Osteocyte (in vitro differentiated cells): Measurements from ENCODE around the gene STAG3. TPM values are rescaled to one million over a fixed set of nuclear protein-coding genes. Genes with fewer than 3 reads are reported as not detected.
"Not testable (repeated sequence)": the region's sequence is repeated elsewhere in the genome, so short reads cannot be mapped to it uniquely, and the experiment has no call there.

ENCODE experiments used
- DNase-seq: peaks from one replicate; pipeline ENCODE4 v3.0.0; 2021; ENCODE audit warnings: mixed read lengths; ENCODE audit not compliant: unreplicated experiment; ENCODE audit errors: extremely low spot score
- H3K27ac Mint-ChIP-seq: one replicate; pipeline ENCODE4 v1.8.0; 2021; ENCODE audit warnings: mild to moderate bottlenecking, mixed read lengths; ENCODE audit not compliant: unreplicated experiment
- H3K27me3 Mint-ChIP-seq: one replicate; pipeline ENCODE4 v1.8.0; 2021; ENCODE audit warnings: mixed read lengths; ENCODE audit not compliant: unreplicated experiment
- H3K36me3 Mint-ChIP-seq: one replicate; pipeline ENCODE4 v1.8.0; 2021; ENCODE audit warnings: mixed read lengths; ENCODE audit not compliant: unreplicated experiment
- H3K4me1 Mint-ChIP-seq: one replicate; pipeline ENCODE4 v1.8.0; 2021; ENCODE audit warnings: mixed read lengths; ENCODE audit not compliant: unreplicated experiment
- H3K4me3 Mint-ChIP-seq: one replicate; pipeline ENCODE4 v1.8.0; 2021; ENCODE audit warnings: mild to moderate bottlenecking, moderate library complexity, mixed read lengths; ENCODE audit not compliant: unreplicated experiment
- H3K9me3 Mint-ChIP-seq: one replicate; pipeline ENCODE4 v1.8.0; 2021; ENCODE audit warnings: mixed read lengths; ENCODE audit not compliant: unreplicated experiment
- total RNA-seq: library from RNA; stranded (reverse); gene quantifications from 2 replicates; pipeline ENCODE4 v1.2.1, GENCODE V29; 2021
- TF ChIP-seq, protein P1 (sequence below): fragments of 200-600 bp; sonication (generic); IDR thresholded peaks from 2 replicates; pipeline ENCODE4 v1.5.0; 2021; ENCODE audit warnings: antibody characterized with exemption, mild to moderate bottlenecking, moderate library complexity

STAG3 gene
- total RNA-seq, 1 donor from 2014 or later, result 1.5 TPM

DNA sequence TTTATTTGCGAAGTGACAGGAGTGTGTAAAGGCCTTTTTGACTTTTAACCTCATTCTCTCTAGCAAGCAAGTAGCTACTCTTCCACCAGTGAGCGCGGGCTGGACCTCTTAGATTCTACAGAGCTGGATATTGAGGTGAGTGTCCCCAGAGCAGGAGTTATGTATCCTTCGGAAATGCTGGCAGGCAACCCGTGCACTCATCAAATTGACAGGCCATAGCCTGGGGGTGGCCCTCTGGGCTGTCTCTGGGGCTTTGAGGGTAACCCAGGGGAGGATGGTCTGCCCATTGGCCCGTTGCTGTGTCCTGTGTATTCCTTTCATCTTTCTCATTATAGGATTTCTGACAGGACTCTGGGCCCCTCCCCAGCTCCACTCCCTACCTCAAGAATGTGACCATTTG lies 36.0 kb downstream of the STAG3 start:
- Mint-ChIP-seq H3K4me1 (peaks cover 6% of the 10 kb centered on the region), H3K36me3 (peaks cover 4% of the 10 kb centered on the region), H3K9me3 (no peaks in the 10 kb centered on the region), H3K4me3 (no peak overlapping the region), H3K27ac (no peak overlapping the region), H3K27me3 (peaks cover 30% of the 10 kb centered on the region)
- TF ChIP-seq, protein P1, sequence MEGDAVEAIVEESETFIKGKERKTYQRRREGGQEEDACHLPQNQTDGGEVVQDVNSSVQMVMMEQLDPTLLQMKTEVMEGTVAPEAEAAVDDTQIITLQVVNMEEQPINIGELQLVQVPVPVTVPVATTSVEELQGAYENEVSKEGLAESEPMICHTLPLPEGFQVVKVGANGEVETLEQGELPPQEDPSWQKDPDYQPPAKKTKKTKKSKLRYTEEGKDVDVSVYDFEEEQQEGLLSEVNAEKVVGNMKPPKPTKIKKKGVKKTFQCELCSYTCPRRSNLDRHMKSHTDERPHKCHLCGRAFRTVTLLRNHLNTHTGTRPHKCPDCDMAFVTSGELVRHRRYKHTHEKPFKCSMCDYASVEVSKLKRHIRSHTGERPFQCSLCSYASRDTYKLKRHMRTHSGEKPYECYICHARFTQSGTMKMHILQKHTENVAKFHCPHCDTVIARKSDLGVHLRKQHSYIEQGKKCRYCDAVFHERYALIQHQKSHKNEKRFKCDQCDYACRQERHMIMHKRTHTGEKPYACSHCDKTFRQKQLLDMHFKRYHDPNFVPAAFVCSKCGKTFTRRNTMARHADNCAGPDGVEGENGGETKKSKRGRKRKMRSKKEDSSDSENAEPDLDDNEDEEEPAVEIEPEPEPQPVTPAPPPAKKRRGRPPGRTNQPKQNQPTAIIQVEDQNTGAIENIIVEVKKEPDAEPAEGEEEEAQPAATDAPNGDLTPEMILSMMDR, result no peak
- no peak for DNase-seq

DNA sequence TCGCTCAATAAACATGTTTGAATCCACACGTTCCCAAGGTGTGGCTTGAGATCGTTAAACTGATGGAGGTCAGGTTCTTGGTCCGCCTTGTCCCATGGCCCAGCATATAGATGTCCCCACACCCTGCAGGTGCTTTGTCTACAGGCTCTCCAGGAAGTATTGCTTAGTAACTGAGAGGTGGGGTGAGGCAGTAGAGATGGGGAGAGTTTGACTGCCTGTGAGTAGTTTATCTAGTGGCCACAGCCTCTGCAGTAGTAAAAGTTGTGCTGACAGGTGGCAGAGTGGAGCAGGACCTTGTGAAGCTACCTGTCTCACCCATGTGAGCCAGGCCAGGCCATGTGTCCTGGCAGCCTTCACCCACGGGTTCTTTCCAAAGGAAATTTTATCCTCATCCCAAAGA lies 36.6 kb downstream of the STAG3 start:
- not testable (repeated sequence) for H3K4me3 Mint-ChIP-seq, H3K27ac Mint-ChIP-seq, DNase-seq, H3K9me3 Mint-ChIP-seq, H3K4me1 Mint-ChIP-seq, H3K36me3 Mint-ChIP-seq
- H3K27me3 Mint-ChIP-seq, result peaks cover 23% of the 10 kb centered on the region

DNA sequence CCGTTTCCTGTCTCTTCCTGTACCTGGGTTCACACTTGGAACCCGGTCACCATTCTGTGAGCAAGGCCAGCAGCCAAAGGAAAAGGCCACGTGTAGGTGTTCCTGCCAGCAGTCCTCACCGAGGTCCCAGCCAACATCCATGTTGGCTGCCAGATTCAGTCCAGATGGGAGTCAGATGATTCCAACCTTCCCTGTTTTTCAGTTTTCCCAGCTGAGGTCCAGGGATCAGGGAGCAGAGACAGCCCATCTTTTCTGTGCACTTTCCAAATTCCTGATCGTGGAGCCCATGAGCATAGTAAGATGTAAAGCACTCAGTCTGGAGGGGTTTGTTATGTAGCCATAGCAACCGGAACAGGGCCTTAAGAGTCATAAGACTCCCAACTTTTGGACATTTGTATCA lies 38.2 kb downstream of the STAG3 start:
- H3K9me3 Mint-ChIP-seq, result no peaks in the 10 kb centered on the region
- H3K4me1 Mint-ChIP-seq, result peaks cover 6% of the 10 kb centered on the region
- no peak for DNase-seq
- peaks cover 6% of the 10 kb centered on the region for H3K36me3 Mint-ChIP-seq
- peaks cover 11% of the 10 kb centered on the region for H3K27me3 Mint-ChIP-seq
- TF ChIP-seq, protein P1, result no peak
- no peak overlapping the region for H3K4me3 Mint-ChIP-seq
- H3K27ac Mint-ChIP-seq, result no peak overlapping the region

DNA sequence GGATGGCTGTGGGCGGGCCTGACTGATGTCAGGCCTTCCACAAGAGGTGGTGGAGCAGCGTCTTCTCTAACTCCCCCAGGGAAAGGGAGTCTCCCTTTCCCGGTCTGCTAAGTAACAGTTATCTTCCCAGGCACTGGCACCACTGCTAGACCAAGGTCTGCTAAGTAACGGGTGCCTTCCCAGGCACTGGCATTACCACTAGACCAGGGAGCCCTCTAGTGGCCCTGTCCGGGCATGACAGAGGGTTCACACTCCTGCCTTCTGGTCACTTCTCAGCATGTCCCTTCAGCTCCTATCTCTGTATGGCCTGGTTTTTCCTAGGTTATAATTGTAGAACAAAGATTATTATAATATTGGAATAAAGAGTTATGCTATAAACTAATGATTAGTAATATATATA lies 40.2 kb downstream of the STAG3 start:
- TF ChIP-seq, protein P1, result peak; percentile 60
- DNase-seq, result peak; percentile 94
- H3K36me3 Mint-ChIP-seq, H3K9me3 Mint-ChIP-seq, H3K4me1 Mint-ChIP-seq, H3K27ac Mint-ChIP-seq, H3K27me3 Mint-ChIP-seq, H3K4me3 Mint-ChIP-seq: not testable (repeated sequence)

DNA sequence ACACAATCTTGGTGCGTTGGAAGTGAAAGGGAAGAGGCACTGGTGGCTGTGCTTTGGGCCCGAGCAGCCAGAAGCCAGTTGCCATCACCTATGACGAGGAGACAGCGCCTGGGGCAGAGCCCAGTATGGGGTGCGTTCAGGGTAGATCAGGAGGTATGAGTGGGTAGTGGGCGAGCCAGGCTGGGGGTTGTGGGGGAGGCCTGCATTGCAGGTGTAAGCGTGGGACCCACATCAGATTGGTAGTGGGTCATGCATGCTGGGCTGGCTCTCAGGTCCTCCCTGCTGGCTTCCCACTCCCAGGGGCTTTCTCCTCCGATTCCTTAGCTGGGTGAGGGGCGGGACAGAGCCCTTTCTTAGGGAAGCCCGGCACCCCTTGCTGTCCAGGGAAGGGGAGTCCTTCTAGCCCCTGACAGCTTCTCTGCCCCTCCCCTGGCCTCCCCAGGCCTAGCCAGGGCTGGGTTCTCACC lies 41.6 kb downstream of the STAG3 start:
- Mint-ChIP-seq H3K36me3 (peaks cover 7% of the 10 kb centered on the region), H3K4me3 (no peak overlapping the region), H3K27ac (no peak overlapping the region), H3K4me1 (peaks cover 6% of the 10 kb centered on the region), H3K9me3 (no peaks in the 10 kb centered on the region), H3K27me3 (peaks cover 4% of the 10 kb centered on the region)
- DNase-seq, result no peak
- TF ChIP-seq, protein P1, result no peak

DNA sequence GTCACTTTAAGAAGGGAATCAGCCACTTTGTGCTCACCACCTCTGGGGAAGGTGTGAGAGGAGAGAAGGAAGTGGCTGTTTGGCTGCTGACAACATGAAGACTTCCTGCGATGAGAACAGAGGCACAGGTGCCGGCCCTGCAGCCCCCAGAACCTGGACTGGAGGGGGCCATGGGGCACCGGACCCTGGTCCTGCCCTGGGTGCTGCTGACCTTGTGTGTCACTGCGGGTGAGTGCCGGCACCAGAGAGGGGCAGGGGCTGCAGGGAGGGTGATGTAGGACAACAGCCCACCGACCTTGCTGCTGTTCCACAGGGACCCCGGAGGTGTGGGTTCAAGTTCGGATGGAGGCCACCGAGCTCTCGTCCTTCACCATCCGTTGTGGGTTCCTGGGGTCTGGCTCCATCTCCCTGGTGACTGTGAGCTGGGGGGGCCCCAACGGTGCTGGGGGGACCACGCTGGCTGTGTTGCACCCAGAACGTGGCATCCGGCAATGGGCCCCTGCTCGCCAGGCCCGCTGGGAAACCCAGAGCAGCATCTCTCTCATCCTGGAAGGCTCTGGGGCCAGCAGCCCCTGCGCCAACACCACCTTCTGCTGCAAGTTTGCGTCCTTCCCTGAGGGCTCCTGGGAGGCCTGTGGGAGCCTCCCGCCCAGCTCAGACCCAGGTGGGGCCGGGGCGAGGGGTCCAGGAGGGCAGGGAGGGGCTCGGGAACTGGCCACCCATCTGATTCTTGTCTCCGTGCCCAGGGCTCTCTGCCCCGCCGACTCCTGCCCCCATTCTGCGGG lies 42.3 kb downstream of the STAG3 start, which contains the start of gene PVRIG:
TSS of gene PVRIG (plus strand) at position 149 of the 785 bp plus-strand sequence. CDS start at position 171, 22 bp downstream.
- not testable (repeated sequence) for H3K4me1 Mint-ChIP-seq, DNase-seq, H3K9me3 Mint-ChIP-seq, H3K36me3 Mint-ChIP-seq, H3K27me3 Mint-ChIP-seq, H3K27ac Mint-ChIP-seq, H3K4me3 Mint-ChIP-seq
